Measurements from ENCODE around the gene GPBP1L1. TPM values are rescaled to one million over a fixed set of nuclear protein-coding genes. Genes with fewer than 3 reads are reported as not detected.

GPBP1L1 gene
- polyA plus RNA-seq, 1 donor from 2014 or later: 55.1 TPM

GRCh38 chr1:45612941-45613579 is 73.3 kb downstream of the GPBP1L1 start:
- Histone ChIP-seq H3K27ac (ENCODE audit: low read length) (no peak overlapping the region), H3K9ac (ENCODE audit: low read length) (no peak overlapping the region), H3F3A (ENCODE audit: insufficient read depth, low read length, poor library complexity, severe bottlenecking) (no peaks in the 10 kb centered on the region), H3K79me2 (replicated peaks; ENCODE audit: insufficient read depth, low read length) (no peaks in the 10 kb centered on the region), H2AFZ (ENCODE audit: low read depth, low read length) (no peak overlapping the region), H3K36me3 (ENCODE audit: insufficient read depth, low read length) (no peaks in the 10 kb centered on the region), H3K9me2 (ENCODE audit: insufficient read depth, low read length) (no peaks in the 10 kb centered on the region), H3K9me3 (ENCODE audit: low read length) (no peaks in the 10 kb centered on the region), H4K20me1 (ENCODE audit: insufficient read depth) (no peaks in the 10 kb centered on the region), H3K27me3 (ENCODE audit: insufficient read depth, low read depth, low read length) (no peaks in the 10 kb centered on the region), H3K4me3 (ENCODE audit: low read length) (no peak overlapping the region), H3K4me2 (ENCODE audit: low read length) (no peak overlapping the region)
- TF ChIP-seq EZH2 (IDR thresholded peaks at IDR 0.05; ENCODE audit: borderline replicate concordance, insufficient read depth, low read length, poor library complexity, severe bottlenecking) (no peak), EP300 (conservative IDR thresholded peaks at IDR 0.05; ENCODE audit: poor library complexity, severe bottlenecking) (no peak), RAD21 (conservative IDR thresholded peaks at IDR 0.05) (no peak), POLR2AphosphoS5 (IDR thresholded peaks at IDR 0.05) (no peak), SMC3 (conservative IDR thresholded peaks at IDR 0.05; ENCODE audit: poor library complexity) (no peak), MXI1 (conservative IDR thresholded peaks at IDR 0.05; ENCODE audit: poor library complexity, severe bottlenecking) (no peak), TAF1 (IDR thresholded peaks at IDR 0.05; ENCODE audit: low read depth) (no peak)
- TF ChIP-seq, protein P1, sequence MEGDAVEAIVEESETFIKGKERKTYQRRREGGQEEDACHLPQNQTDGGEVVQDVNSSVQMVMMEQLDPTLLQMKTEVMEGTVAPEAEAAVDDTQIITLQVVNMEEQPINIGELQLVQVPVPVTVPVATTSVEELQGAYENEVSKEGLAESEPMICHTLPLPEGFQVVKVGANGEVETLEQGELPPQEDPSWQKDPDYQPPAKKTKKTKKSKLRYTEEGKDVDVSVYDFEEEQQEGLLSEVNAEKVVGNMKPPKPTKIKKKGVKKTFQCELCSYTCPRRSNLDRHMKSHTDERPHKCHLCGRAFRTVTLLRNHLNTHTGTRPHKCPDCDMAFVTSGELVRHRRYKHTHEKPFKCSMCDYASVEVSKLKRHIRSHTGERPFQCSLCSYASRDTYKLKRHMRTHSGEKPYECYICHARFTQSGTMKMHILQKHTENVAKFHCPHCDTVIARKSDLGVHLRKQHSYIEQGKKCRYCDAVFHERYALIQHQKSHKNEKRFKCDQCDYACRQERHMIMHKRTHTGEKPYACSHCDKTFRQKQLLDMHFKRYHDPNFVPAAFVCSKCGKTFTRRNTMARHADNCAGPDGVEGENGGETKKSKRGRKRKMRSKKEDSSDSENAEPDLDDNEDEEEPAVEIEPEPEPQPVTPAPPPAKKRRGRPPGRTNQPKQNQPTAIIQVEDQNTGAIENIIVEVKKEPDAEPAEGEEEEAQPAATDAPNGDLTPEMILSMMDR (IDR thresholded peaks at IDR 0.05; ENCODE audit: poor library complexity, severe bottlenecking): no peak
- TF ChIP-seq, protein P2, sequence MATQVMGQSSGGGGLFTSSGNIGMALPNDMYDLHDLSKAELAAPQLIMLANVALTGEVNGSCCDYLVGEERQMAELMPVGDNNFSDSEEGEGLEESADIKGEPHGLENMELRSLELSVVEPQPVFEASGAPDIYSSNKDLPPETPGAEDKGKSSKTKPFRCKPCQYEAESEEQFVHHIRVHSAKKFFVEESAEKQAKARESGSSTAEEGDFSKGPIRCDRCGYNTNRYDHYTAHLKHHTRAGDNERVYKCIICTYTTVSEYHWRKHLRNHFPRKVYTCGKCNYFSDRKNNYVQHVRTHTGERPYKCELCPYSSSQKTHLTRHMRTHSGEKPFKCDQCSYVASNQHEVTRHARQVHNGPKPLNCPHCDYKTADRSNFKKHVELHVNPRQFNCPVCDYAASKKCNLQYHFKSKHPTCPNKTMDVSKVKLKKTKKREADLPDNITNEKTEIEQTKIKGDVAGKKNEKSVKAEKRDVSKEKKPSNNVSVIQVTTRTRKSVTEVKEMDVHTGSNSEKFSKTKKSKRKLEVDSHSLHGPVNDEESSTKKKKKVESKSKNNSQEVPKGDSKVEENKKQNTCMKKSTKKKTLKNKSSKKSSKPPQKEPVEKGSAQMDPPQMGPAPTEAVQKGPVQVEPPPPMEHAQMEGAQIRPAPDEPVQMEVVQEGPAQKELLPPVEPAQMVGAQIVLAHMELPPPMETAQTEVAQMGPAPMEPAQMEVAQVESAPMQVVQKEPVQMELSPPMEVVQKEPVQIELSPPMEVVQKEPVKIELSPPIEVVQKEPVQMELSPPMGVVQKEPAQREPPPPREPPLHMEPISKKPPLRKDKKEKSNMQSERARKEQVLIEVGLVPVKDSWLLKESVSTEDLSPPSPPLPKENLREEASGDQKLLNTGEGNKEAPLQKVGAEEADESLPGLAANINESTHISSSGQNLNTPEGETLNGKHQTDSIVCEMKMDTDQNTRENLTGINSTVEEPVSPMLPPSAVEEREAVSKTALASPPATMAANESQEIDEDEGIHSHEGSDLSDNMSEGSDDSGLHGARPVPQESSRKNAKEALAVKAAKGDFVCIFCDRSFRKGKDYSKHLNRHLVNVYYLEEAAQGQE (IDR thresholded peaks at IDR 0.05; ENCODE audit: borderline replicate concordance): no peak

DNA sequence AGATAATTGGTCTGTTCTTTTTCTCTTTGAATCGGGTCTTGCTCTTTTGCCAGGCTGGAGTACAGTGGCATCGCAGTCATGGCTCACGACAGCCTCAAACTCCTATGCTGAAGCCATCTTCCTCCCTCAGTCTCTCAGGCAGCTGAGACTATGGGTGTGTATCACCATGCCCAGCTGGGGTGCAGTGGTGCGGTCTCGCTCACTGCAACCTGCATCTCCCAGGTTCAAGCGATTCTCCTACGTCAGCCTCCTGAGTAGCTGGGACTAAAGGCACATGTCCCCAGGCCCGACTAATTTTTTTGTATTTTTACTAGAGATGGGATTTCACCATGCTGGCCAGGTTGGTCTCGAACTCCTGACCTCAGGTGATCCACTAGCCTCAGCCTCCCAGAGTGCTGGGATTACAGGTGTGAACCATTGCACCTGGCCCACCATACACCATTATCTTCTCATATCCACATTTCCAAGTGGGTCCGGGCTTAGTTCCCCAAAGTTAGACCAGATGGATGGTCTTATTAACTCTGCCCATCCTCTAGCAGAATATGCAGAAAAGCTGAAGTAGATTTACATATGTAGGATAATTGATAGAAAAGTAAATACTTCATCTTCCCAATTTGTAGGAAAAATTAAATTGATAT is 75.6 kb downstream of the GPBP1L1 start:
- Histone ChIP-seq H3K9ac (ENCODE audit: low read length) (no peak overlapping the region), H3K36me3 (ENCODE audit: insufficient read depth, low read length) (no peaks in the 10 kb centered on the region), H3K4me2 (ENCODE audit: low read length) (no peak overlapping the region), H2AFZ (ENCODE audit: low read depth, low read length) (no peak overlapping the region), H3K9me2 (ENCODE audit: insufficient read depth, low read length) (no peaks in the 10 kb centered on the region), H3K27me3 (ENCODE audit: insufficient read depth, low read depth, low read length) (no peaks in the 10 kb centered on the region), H3K79me2 (replicated peaks; ENCODE audit: insufficient read depth, low read length) (peaks cover 3% of the 10 kb centered on the region), H3K27ac (ENCODE audit: low read length) (no peak overlapping the region), H3F3A (ENCODE audit: insufficient read depth, low read length, poor library complexity, severe bottlenecking) (no peaks in the 10 kb centered on the region), H4K20me1 (ENCODE audit: insufficient read depth) (no peaks in the 10 kb centered on the region), H3K9me3 (ENCODE audit: low read length) (no peaks in the 10 kb centered on the region), H3K4me3 (ENCODE audit: low read length) (no peak overlapping the region)
- no peak for TF ChIP-seq EZH2 (IDR thresholded peaks at IDR 0.05; ENCODE audit: borderline replicate concordance, insufficient read depth, low read length, poor library complexity, severe bottlenecking)
- TF ChIP-seq SMC3 (conservative IDR thresholded peaks at IDR 0.05; ENCODE audit: poor library complexity): no peak
- TF ChIP-seq, protein P2 (IDR thresholded peaks at IDR 0.05; ENCODE audit: borderline replicate concordance): no peak
- TF ChIP-seq MXI1 (conservative IDR thresholded peaks at IDR 0.05; ENCODE audit: poor library complexity, severe bottlenecking): no peak
- TF ChIP-seq POLR2AphosphoS5 (IDR thresholded peaks at IDR 0.05): no peak
- no peak for TF ChIP-seq TAF1 (IDR thresholded peaks at IDR 0.05; ENCODE audit: low read depth)
- TF ChIP-seq, protein P1 (IDR thresholded peaks at IDR 0.05; ENCODE audit: poor library complexity, severe bottlenecking): no peak
- TF ChIP-seq EP300 (conservative IDR thresholded peaks at IDR 0.05; ENCODE audit: poor library complexity, severe bottlenecking): no peak
- no peak for TF ChIP-seq RAD21 (conservative IDR thresholded peaks at IDR 0.05)

Data from neural cell (in vitro differentiated cells).